IPS DF 6.9 (cell line): ENCODE measurements around the gene CUEDC2.

Source experiments
- DNase-seq: peaks from one replicate; pipeline ENCODE4 v3.0.0-alpha.2; 2013; ENCODE audit warnings: low read depth, low spot score
- H3K27ac ChIP-seq: one replicate; pipeline ENCODE4 v1.5.1; 2013; ENCODE audit warnings: low read length, control low read depth
- H3K27me3 ChIP-seq: 2 replicates; pipeline ENCODE4 v1.6.1; 2013; ENCODE audit warnings: mild to moderate bottlenecking, low read length; ENCODE audit not compliant: control insufficient read depth, insufficient read depth
- H3K36me3 ChIP-seq: 2 replicates; pipeline ENCODE4 v1.6.1; 2013; ENCODE audit warnings: low read length; ENCODE audit not compliant: control insufficient read depth, insufficient read depth
- H3K4me1 ChIP-seq: 2 replicates; pipeline ENCODE4 v1.6.1; 2013; ENCODE audit warnings: low read length; ENCODE audit not compliant: control insufficient read depth, insufficient read depth
- H3K4me3 ChIP-seq: 2 replicates; pipeline ENCODE4 v1.5.1; 2013; ENCODE audit warnings: mild to moderate bottlenecking, low read length
- H3K9me3 ChIP-seq: 2 replicates; pipeline ENCODE4 v1.6.1; 2013; ENCODE audit warnings: low read length, inconsistent platforms; ENCODE audit not compliant: control insufficient read depth, insufficient read depth
- WGBS: extraction: QIAGEN DNeasy Blood & Tissue Kit; methylation state at CpG from one replicate; pipeline ENCODE4 v1.1.7; 2013; ENCODE audit warnings: mixed read lengths, missing lambda C conversion rate; ENCODE audit not compliant: insufficient read length, insufficient coverage; 5-methylcytosine and 5-hydroxymethylcytosine counted together

The CUEDC2 gene

GRCh38 chr10:102432162-102432950 lies at the start of gene CUEDC2:
CUEDC2 (minus strand) TSS chr10:102432574; CDS start chr10:102425188, 7,386 bp downstream.
- peak within 1 kb of the TSS; percentile 57; the same call in 1 of the 2 replicates for H3K4me3 ChIP-seq
- no peaks in the 10 kb centered on the region for H3K9me3 ChIP-seq
- DNase-seq, result peak; percentile 98
- WGBS, result no CpG with 5 or more reads among the region's 52 CpGs
- no peak within 1 kb of the TSS for H3K27ac ChIP-seq
- H3K36me3 ChIP-seq, result no peaks in the 10 kb centered on the region
- peaks cover 2% of the 10 kb centered on the region; the same call in 1 of the 2 replicates for H3K4me1 ChIP-seq
- peaks cover 24% of the 10 kb centered on the region for H3K27me3 ChIP-seq

GRCh38 chr10:102480396-102480795 lies 48.0 kb upstream of the CUEDC2 start:
- WGBS, result no CpG with 5 or more reads among the region's 9 CpGs
- H3K27me3 ChIP-seq, result no peaks in the 10 kb centered on the region
- no peaks in the 10 kb centered on the region for H3K4me1 ChIP-seq
- no peaks in the 10 kb centered on the region for H3K9me3 ChIP-seq
- H3K36me3 ChIP-seq, result peaks cover 39% of the 10 kb centered on the region
- no peak for DNase-seq
- H3K4me3 ChIP-seq, result no peak overlapping the region
- H3K27ac ChIP-seq, result no peak overlapping the region

- Histone ChIP-seq H3K27me3 (no peaks in the 10 kb centered on the region), H3K4me3 (no peak overlapping the region), H3K36me3 (peaks cover 31% of the 10 kb centered on the region), H3K9me3 (no peaks in the 10 kb centered on the region), H3K27ac (no peak overlapping the region), H3K4me1 (no peaks in the 10 kb centered on the region)
- DNase-seq, result no peak
Observed at GRCh38 chr10:102479651-102480050, 47.3 kb upstream of the CUEDC2 start.

GRCh38 chr10:102476466-102477141 lies 44.2 kb upstream of the CUEDC2 start:
- H3K9me3 ChIP-seq, result no peaks in the 10 kb centered on the region
- no peaks in the 10 kb centered on the region for H3K27me3 ChIP-seq
- H3K36me3 ChIP-seq, result peaks cover 13% of the 10 kb centered on the region; the same call in 1 of the 2 replicates
- no peak for DNase-seq
- H3K4me3 ChIP-seq, result no peak overlapping the region
- no peaks in the 10 kb centered on the region for H3K4me1 ChIP-seq
- no peak overlapping the region for H3K27ac ChIP-seq
- WGBS, result no CpG with 5 or more reads among the region's 9 CpGs

GRCh38 chr10:102475451-102476040 lies 43.2 kb upstream of the CUEDC2 start:
- no peaks in the 10 kb centered on the region for H3K27me3 ChIP-seq
- DNase-seq, result no peak
- H3K4me3 ChIP-seq, result no peak overlapping the region
- H3K36me3 ChIP-seq, result peaks cover 4% of the 10 kb centered on the region; the same call in 1 of the 2 replicates
- WGBS, result 100% methylated on average over 1 of the region's 9 CpGs
- H3K4me1 ChIP-seq, result no peaks in the 10 kb centered on the region
- no peaks in the 10 kb centered on the region for H3K9me3 ChIP-seq
- H3K27ac ChIP-seq, result no peak overlapping the region

GRCh38 chr10:102473445-102474331 lies 41.3 kb upstream of the CUEDC2 start:
- no peaks in the 10 kb centered on the region for H3K4me1 ChIP-seq
- H3K27me3 ChIP-seq, result no peaks in the 10 kb centered on the region
- no peaks in the 10 kb centered on the region for H3K36me3 ChIP-seq
- DNase-seq, result no peak
- no peaks in the 10 kb centered on the region for H3K9me3 ChIP-seq
- H3K27ac ChIP-seq, result no peak overlapping the region
- WGBS, result no CpG with 5 or more reads among the region's 27 CpGs
- H3K4me3 ChIP-seq, result no peak overlapping the region

GRCh38 chr10:102470579-102471546 lies 38.5 kb upstream of the CUEDC2 start:
- Histone ChIP-seq H3K36me3 (no peaks in the 10 kb centered on the region), H3K27me3 (no peaks in the 10 kb centered on the region), H3K27ac (no peak overlapping the region), H3K4me1 (no peaks in the 10 kb centered on the region), H3K9me3 (no peaks in the 10 kb centered on the region), H3K4me3 (no peak overlapping the region)
- DNase-seq, result no peak
- no CpG with 5 or more reads among the region's 36 CpGs for WGBS

GRCh38 chr10:102468683-102469082 lies 36.3 kb upstream of the CUEDC2 start:
- WGBS, result no CpG with 5 or more reads among the region's 9 CpGs
- Histone ChIP-seq H3K27ac (no peak overlapping the region), H3K9me3 (no peaks in the 10 kb centered on the region), H3K27me3 (no peaks in the 10 kb centered on the region), H3K36me3 (no peaks in the 10 kb centered on the region), H3K4me1 (no peaks in the 10 kb centered on the region; the same call in 1 of the 2 replicates), H3K4me3 (no peak overlapping the region)
- no peak for DNase-seq

GRCh38 chr10:102467971-102468438 lies 35.6 kb upstream of the CUEDC2 start:
- no peak overlapping the region for H3K4me3 ChIP-seq
- no peaks in the 10 kb centered on the region for H3K36me3 ChIP-seq
- no peak overlapping the region for H3K27ac ChIP-seq
- no peaks in the 10 kb centered on the region for H3K9me3 ChIP-seq
- no peaks in the 10 kb centered on the region; the same call in 1 of the 2 replicates for H3K4me1 ChIP-seq
- H3K27me3 ChIP-seq, result no peaks in the 10 kb centered on the region
- no peak for DNase-seq
- no CpG with 5 or more reads among the region's 6 CpGs for WGBS
